GM12801 (cell line): ENCODE data around the gene TMEM219.

ENCODE experiments used
- TF ChIP-seq, protein P1 (sequence below): IDR thresholded peaks from one replicate; pipeline ENCODE4 v1.5.1; 2011; ENCODE audit warnings: control low read depth; ENCODE audit not compliant: insufficient read length; ENCODE audit errors: extremely low read depth

TMEM219 gene

DNA sequence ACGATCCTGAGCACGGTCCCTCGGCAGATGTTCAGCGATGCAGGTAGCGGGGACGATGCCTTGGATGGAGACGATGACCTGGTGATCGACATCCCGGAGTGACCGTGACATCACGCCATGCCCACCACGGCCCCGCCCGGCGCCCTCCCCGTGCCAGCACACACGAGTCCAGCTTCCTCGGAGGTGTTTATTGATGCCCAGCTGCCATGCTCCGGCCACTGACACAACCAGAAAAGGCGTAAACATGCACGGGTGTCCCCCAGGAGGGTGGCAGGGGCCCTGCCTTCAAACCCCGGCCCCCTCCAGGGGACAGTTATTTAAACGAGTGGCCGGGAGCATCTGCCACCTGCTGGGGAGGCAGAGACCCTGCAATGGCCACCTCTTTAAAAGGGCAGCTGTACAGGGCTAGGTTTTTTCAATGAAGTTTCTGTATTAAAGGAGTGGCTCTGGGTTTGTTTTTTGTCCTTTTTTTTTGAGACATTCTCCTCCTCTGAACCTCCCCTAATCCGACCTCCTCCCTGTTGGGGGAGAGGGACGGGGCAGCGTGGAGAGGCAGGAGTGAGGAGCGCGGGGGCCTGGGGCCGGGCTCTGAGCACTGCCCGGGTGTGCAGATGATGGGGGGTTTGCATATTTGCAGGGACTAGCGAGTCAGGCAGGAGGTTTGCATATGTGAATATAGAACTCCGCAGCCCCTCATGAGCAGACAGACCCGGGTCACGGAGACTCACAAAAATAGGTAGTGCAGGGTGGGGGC is 43.6 kb downstream of the TMEM219 start:
- TF ChIP-seq, protein P1, sequence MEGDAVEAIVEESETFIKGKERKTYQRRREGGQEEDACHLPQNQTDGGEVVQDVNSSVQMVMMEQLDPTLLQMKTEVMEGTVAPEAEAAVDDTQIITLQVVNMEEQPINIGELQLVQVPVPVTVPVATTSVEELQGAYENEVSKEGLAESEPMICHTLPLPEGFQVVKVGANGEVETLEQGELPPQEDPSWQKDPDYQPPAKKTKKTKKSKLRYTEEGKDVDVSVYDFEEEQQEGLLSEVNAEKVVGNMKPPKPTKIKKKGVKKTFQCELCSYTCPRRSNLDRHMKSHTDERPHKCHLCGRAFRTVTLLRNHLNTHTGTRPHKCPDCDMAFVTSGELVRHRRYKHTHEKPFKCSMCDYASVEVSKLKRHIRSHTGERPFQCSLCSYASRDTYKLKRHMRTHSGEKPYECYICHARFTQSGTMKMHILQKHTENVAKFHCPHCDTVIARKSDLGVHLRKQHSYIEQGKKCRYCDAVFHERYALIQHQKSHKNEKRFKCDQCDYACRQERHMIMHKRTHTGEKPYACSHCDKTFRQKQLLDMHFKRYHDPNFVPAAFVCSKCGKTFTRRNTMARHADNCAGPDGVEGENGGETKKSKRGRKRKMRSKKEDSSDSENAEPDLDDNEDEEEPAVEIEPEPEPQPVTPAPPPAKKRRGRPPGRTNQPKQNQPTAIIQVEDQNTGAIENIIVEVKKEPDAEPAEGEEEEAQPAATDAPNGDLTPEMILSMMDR = no peak

DNA sequence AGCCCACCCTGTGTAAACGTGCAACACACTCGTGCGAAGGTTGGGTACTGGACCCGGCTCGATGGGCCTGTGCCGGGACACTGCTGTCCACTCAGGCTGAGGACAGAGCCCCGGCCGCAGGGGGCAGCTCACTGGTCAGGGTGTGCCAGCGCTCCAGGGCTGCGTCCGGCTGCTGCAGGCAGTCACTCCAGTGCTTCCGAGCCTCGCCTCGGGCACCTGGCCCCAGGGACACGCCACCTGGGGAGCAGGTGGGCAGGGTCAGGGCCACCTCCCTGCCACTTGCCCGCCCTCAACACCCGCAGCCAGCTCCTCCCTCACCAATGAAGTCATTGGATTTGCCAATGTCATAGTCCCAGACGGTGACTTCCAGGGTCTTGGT is 44.2 kb downstream of the TMEM219 start:
- TF ChIP-seq, protein P1 = no peak

DNA sequence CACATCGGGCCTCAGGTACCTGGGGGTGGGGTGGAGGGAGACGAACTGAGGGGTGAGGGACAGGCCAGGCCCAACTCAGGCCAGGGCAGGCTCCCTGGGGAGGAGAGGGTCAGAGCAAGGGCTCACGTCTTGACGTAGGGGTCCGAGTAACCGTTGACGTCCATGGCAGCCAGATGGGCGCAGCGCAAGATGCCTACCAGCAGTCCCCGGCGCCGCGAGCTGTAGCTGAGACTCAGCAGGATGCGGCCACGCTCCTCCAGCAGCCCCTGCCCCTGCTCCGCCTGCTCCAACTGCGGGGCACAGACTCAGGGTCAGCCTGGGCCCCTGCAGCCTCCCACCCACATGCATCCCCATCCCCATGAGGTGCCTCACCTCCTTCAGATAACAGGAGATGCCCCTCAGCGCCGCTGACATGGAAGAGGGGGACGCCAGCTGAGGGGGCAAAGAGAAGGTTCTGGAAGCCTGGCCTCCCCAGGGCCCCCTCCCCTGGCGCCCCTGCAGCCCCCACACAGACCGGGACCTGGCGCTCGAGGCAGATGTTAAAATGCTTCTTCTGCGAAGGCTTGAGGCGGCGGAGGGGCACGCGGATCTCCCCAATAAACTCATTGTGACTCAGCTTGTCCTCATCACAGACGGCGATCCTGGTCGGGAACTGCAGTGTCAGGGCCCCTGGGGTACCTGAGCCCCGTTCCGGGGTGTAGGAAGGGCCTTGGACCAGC is 44.9 kb downstream of the TMEM219 start:
- TF ChIP-seq, protein P1 = no peak

DNA sequence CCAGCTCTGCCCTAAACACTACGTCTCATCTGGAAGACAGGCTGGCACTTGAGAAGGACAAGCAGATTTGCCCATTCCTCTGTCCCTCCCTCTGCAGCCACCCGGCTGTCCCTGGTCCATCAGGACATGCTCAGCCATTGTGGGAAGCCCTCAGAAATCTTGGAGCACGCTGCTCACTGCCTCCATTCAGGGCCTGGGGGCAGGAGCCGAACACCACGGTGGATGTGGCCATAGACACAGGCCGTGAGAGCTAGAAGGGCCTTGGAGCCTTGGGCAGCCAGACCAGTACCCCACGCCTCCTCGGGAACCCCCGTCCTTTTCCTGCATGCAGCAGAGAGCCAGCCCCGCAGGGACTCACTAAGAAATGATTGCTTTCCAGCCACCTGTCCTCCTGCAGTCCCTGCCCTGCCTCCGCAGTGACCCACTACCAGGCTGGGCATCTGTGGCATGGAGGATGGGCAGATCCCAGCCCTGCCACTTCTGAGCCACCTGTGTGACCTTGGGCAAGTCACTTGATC is 45.6 kb downstream of the TMEM219 start:
- TF ChIP-seq, protein P1 = no peak

DNA sequence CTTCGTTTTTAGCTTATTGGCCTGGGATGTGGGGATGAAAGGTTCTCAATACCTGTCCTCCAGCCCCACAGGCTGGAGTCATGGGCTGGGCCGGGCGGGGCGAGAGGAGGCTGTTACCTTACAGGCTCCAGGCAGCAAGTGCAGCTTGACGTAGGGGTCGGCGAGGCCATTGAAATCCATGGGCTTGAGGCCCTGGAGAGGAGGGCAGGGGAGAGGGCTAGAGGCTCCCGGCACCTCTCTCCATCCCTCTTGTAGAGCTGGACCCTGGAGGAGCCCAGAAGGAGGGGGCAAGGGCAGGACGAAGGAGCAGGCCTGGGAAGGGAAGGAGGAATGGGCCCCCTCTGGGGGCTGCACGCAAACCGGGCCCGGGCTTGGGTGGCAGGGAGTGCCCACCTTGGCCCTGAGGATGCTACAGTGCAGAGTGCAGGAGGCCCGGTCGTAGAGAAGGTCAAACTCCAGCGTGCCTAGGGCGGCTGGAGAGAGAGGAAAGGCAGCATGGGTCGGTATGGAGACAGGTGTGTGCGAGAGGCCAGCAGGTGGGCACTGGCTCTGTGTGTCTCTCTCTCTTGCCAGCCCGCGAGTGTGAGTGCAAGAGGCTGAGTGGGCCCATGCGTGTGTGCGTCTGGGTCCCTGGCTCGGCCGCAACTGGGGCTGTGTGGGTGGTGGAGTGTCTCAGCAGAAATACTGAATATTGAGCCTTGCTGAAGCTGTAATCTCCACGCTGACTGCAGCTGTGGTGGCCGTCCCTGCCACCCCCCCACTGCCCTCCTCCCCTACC is 47.4 kb downstream of the TMEM219 start:
- TF ChIP-seq, protein P1 = no peak

DNA sequence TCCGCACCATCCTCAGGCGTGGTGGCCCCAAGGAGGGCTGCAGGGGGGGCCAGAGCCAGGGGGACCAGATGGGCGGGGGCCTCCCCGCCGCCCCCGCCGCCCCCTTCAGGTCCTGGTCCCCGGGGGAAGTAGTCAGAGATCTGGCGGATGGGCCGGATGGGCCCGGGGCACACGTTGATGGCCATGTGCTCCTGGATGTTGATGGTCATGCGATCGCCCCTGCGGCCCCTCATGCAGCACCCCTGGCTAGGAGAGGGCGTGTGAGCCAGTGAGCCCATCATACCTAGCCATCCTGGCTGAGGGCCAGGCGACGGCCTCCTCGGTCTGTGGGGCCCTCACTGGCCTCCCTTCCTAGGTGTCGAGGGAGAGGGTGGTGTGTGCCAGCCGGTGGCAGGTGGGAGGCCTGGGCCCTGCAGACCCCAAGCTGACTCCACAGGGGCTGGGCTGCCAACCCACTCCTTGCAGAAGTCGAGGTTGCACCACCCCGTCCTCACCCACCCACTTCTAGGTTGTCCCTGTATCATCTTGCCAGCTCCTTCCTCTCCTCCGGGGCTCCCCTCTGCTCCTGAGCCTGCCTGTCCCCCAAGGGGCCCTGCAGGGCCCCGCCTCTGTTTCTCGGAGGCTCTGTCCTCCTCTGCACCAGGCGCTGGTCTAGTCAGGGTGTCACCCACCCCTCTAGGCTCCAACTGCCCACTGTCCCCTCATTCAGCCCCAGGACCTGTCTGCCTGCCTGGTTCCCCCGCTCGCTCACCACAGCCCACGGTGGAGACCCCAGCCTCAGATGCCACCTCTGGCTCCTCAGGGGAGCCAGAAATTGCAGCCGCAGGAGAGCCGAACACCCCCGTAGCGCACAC is 48.3 kb downstream of the TMEM219 start:
- TF ChIP-seq, protein P1 = no peak
